Measurements from ENCODE around the gene FYN.

FYN gene

DNA sequence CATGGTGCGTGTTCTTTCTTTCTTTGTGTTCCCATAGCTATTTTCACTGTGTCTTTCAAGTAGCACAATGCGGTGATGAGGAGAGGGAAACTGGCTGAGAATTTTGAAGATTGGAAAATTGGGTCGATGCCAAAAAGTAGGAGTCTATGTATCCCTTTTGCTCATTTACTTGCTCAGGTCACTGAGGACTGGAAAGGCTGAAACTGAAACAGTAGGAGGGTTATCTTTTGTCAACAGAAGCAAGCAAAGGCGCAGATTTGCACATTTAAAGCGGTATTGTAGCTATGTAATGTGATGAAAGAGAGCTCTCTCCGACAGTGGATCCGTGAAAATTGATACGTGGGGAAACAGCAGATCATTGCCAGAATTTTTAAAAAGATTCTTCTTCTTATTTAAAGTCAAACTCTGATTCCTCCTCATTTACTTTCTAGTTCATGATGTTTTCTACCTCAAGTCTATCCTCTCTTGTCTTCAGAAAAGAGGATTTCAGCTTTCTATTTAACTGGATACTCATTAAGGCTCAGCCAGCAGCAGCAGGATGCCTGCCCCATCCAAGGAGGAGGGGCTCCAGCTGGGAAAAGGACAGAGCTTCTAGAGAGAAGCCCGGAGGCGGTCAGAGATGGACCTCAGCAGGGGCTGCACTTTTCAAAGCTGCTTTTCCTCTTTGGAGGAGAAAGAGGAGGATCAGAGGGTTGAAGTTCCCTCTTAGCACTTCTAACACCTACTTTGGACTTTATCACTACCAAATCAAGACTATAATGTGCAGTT is 15.9 kb upstream of the FYN start (continued):
- TF ChIP-seq ZNF23 (tag by site-specific recombination; IDR thresholded peaks at IDR 0.05; ENCODE audit: borderline replicate concordance), result no peak
- TF ChIP-seq ZNF621 (tag by site-specific recombination; IDR thresholded peaks at IDR 0.05), result no peak
- 0 out of 2 replicates have a peak, but pooled peaks have one; percentile 16 for TF ChIP-seq ZNF558 (tag by site-specific recombination; IDR thresholded peaks at IDR 0.05)
- TF ChIP-seq ZNF19 (tag by site-specific recombination; IDR thresholded peaks at IDR 0.05; ENCODE audit: low read depth), result no peak
- TF ChIP-seq ZNF394 (tag by site-specific recombination; IDR thresholded peaks at IDR 0.05; ENCODE audit: borderline replicate concordance), result 0 out of 2 replicates have a peak, but pooled peaks have one; percentile 15
- TF ChIP-seq ZNF548 (tag by site-specific recombination; IDR thresholded peaks at IDR 0.05), result no peak
- TF ChIP-seq ZNF777 (tag by site-specific recombination; IDR thresholded peaks at IDR 0.05; ENCODE audit: borderline replicate concordance), result no peak
- TF ChIP-seq ZNF433 (tag by site-specific recombination; IDR thresholded peaks at IDR 0.05; ENCODE audit: low read depth), result no peak
- no peak for TF ChIP-seq ZNF214 (tag by site-specific recombination; IDR thresholded peaks at IDR 0.05; ENCODE audit: borderline replicate concordance)
- no peak for TF ChIP-seq ZBTB8A (tag by site-specific recombination; IDR thresholded peaks at IDR 0.05)
- TF ChIP-seq ZNF664 (tag by site-specific recombination; IDR thresholded peaks at IDR 0.05), result peak; percentile 27; the same call in 1 of the 2 replicates
- TF ChIP-seq ZNF624 (tag by site-specific recombination; IDR thresholded peaks at IDR 0.05), result no peak
- TF ChIP-seq ZNF629 (tag by site-specific recombination; IDR thresholded peaks at IDR 0.05), result peak; percentile 32; the same call in 1 of the 2 replicates
- no peak for TF ChIP-seq ZNF707 (tag by site-specific recombination; IDR thresholded peaks at IDR 0.05)
- no peak for TF ChIP-seq ZNF202 (tag by site-specific recombination; IDR thresholded peaks at IDR 0.05; ENCODE audit: borderline replicate concordance)
- TF ChIP-seq ZBTB17 (tag by site-specific recombination; IDR thresholded peaks at IDR 0.05), result peak; percentile 81
- TF ChIP-seq ZNF596 (tag by site-specific recombination; IDR thresholded peaks at IDR 0.05), result no peak
- TF ChIP-seq, protein P1, sequence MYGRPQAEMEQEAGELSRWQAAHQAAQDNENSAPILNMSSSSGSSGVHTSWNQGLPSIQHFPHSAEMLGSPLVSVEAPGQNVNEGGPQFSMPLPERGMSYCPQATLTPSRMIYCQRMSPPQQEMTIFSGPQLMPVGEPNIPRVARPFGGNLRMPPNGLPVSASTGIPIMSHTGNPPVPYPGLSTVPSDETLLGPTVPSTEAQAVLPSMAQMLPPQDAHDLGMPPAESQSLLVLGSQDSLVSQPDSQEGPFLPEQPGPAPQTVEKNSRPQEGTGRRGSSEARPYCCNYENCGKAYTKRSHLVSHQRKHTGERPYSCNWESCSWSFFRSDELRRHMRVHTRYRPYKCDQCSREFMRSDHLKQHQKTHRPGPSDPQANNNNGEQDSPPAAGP (tag by site-specific recombination; IDR thresholded peaks at IDR 0.05), result no peak
- TF ChIP-seq ZBTB7A (tag by site-specific recombination; IDR thresholded peaks at IDR 0.05; ENCODE audit: low read depth), result no peak
- no peak for TF ChIP-seq ZNF423 (tag by site-specific recombination; IDR thresholded peaks at IDR 0.05)
- TF ChIP-seq, protein P2, sequence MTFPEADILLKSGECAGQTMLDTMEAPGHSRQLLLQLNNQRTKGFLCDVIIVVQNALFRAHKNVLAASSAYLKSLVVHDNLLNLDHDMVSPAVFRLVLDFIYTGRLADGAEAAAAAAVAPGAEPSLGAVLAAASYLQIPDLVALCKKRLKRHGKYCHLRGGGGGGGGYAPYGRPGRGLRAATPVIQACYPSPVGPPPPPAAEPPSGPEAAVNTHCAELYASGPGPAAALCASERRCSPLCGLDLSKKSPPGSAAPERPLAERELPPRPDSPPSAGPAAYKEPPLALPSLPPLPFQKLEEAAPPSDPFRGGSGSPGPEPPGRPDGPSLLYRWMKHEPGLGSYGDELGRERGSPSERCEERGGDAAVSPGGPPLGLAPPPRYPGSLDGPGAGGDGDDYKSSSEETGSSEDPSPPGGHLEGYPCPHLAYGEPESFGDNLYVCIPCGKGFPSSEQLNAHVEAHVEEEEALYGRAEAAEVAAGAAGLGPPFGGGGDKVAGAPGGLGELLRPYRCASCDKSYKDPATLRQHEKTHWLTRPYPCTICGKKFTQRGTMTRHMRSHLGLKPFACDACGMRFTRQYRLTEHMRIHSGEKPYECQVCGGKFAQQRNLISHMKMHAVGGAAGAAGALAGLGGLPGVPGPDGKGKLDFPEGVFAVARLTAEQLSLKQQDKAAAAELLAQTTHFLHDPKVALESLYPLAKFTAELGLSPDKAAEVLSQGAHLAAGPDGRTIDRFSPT (tag by site-specific recombination; IDR thresholded peaks at IDR 0.05), result no peak
- no peak for TF ChIP-seq WT1 (tag by site-specific recombination; IDR thresholded peaks at IDR 0.05)
- TF ChIP-seq ZNF670 (tag by site-specific recombination; IDR thresholded peaks at IDR 0.05; ENCODE audit: low read depth), result no peak
- TF ChIP-seq, protein P3, sequence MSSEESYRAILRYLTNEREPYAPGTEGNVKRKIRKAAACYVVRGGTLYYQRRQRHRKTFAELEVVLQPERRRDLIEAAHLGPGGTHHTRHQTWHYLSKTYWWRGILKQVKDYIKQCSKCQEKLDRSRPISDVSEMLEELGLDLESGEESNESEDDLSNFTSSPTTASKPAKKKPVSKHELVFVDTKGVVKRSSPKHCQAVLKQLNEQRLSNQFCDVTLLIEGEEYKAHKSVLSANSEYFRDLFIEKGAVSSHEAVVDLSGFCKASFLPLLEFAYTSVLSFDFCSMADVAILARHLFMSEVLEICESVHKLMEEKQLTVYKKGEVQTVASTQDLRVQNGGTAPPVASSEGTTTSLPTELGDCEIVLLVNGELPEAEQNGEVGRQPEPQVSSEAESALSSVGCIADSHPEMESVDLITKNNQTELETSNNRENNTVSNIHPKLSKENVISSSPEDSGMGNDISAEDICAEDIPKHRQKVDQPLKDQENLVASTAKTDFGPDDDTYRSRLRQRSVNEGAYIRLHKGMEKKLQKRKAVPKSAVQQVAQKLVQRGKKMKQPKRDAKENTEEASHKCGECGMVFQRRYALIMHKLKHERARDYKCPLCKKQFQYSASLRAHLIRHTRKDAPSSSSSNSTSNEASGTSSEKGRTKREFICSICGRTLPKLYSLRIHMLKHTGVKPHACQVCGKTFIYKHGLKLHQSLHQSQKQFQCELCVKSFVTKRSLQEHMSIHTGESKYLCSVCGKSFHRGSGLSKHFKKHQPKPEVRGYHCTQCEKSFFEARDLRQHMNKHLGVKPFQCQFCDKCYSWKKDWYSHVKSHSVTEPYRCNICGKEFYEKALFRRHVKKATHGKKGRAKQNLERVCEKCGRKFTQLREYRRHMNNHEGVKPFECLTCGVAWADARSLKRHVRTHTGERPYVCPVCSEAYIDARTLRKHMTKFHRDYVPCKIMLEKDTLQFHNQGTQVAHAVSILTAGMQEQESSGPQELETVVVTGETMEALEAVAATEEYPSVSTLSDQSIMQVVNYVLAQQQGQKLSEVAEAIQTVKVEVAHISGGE (tag by site-specific recombination; conservative IDR thresholded peaks at IDR 0.05; ENCODE audit: low read depth), result no peak
- no peak for TF ChIP-seq ZNF830 (tag by site-specific recombination; IDR thresholded peaks at IDR 0.05; ENCODE audit: low read depth)
- TF ChIP-seq ZNF843 (tag by site-specific recombination; IDR thresholded peaks at IDR 0.05), result no peak; the same call in 1 of the 2 replicates
- TF ChIP-seq, protein P4, sequence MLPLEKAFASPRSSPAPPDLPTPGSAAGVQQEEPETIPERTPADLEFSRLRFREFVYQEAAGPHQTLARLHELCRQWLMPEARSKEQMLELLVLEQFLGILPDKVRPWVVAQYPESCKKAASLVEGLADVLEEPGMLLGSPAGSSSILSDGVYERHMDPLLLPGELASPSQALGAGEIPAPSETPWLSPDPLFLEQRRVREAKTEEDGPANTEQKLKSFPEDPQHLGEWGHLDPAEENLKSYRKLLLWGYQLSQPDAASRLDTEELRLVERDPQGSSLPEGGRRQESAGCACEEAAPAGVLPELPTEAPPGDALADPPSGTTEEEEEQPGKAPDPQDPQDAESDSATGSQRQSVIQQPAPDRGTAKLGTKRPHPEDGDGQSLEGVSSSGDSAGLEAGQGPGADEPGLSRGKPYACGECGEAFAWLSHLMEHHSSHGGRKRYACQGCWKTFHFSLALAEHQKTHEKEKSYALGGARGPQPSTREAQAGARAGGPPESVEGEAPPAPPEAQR (tag by site-specific recombination; IDR thresholded peaks at IDR 0.05), result no peak
- no peak for TF ChIP-seq KLF10 (tag by site-specific recombination; IDR thresholded peaks at IDR 0.05)
- TF ChIP-seq ZNF157 (tag by site-specific recombination; IDR thresholded peaks at IDR 0.05), result no peak
- no peak for TF ChIP-seq REPIN1 (tag by site-specific recombination; IDR thresholded peaks at IDR 0.05; ENCODE audit: low read depth)

Data from HEK293 (cell line).